ENCODE measurements around the gene CCDC102B. TPM values are rescaled to one million over a fixed set of nuclear protein-coding genes. Genes with fewer than 3 reads are reported as not detected.

The CCDC102B gene
- total and polyA plus RNA-seq, 2 of the 8 experiments (the other 6 are each of a cell fraction or from before 2014, with no cell fraction given), result 0.80 to 1.1 TPM

GRCh38 chr18:69021211-69021805 lies 223.4 kb downstream of the CCDC102B start (continued):
- TF ChIP-seq RXRA (IDR thresholded peaks at IDR 0.05; ENCODE audit: insufficient read depth, low read depth, low read length) (no peak), CHD2 (IDR thresholded peaks at IDR 0.05; ENCODE audit: low read length) (no peak), ATF3 (IDR thresholded peaks at IDR 0.05; ENCODE audit: insufficient read depth, low read depth, low read length) (no peak), SIN3A (conservative IDR thresholded peaks at IDR 0.05 in 1 of 2, IDR thresholded peaks at IDR 0.05 in 1 of 2; ENCODE audit: low read depth in 1 of 2, low read length in 2 of 2) (no peak)
- TF ChIP-seq, protein P1, sequence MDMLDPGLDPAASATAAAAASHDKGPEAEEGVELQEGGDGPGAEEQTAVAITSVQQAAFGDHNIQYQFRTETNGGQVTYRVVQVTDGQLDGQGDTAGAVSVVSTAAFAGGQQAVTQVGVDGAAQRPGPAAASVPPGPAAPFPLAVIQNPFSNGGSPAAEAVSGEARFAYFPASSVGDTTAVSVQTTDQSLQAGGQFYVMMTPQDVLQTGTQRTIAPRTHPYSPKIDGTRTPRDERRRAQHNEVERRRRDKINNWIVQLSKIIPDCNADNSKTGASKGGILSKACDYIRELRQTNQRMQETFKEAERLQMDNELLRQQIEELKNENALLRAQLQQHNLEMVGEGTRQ (IDR thresholded peaks at IDR 0.05; ENCODE audit: low read length), result no peak
